ENCODE measurements around the gene LMX1B.

DNA sequence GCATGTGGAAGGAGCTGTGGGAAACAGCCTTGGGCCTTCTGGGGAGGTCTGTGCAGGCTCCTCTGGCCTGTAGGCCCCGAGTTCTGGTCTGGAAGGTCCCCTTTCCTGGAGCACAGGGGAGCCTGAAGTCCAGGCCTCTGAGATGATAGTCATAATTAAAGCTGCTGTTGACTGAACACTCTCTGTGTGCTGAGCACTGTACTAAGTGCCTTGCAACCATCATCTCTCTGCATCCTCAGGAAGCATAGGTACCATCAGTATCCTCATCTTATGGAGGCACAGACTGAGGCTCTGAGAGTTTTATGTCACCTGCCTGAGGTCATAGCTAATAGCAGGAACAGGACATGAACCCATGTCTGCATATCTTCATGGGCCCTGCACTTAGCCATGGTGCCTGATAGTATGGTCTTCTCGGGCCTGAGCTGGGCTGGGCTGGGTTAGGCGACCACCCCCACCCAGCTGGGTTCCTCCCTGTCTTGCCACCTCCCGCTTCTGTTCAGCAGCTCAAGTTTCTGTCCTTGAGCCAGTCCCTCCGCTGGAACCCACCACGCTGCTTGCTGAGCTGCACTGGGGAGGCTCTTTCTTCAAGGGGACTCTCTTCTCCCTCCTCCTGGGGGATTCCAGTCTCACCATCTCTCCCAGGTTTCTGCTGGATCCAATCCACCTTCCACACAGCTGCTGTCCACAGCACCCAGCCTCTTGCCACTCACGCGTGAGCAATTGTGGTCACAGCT is 27.6 kb downstream of the LMX1B start:
- no peak for TF ChIP-seq POLR2A (IDR thresholded peaks at IDR 0.05)
- TF ChIP-seq, protein P1, sequence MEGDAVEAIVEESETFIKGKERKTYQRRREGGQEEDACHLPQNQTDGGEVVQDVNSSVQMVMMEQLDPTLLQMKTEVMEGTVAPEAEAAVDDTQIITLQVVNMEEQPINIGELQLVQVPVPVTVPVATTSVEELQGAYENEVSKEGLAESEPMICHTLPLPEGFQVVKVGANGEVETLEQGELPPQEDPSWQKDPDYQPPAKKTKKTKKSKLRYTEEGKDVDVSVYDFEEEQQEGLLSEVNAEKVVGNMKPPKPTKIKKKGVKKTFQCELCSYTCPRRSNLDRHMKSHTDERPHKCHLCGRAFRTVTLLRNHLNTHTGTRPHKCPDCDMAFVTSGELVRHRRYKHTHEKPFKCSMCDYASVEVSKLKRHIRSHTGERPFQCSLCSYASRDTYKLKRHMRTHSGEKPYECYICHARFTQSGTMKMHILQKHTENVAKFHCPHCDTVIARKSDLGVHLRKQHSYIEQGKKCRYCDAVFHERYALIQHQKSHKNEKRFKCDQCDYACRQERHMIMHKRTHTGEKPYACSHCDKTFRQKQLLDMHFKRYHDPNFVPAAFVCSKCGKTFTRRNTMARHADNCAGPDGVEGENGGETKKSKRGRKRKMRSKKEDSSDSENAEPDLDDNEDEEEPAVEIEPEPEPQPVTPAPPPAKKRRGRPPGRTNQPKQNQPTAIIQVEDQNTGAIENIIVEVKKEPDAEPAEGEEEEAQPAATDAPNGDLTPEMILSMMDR (IDR thresholded peaks at IDR 0.05): no peak
